IPS DF 6.9 (cell line): ENCODE measurements around the gene VEZF1.
A peak's percentile ranks its signal among the peaks of the same experiment; 100 is the strongest.

ENCODE experiments used
- DNase-seq: peaks from one replicate; pipeline ENCODE4 v3.0.0-alpha.2; 2013; ENCODE audit warnings: low read depth, low spot score
- H3K27ac ChIP-seq: one replicate; pipeline ENCODE4 v1.5.1; 2013; ENCODE audit warnings: low read length, control low read depth
- H3K27me3 ChIP-seq: 2 replicates; pipeline ENCODE4 v1.6.1; 2013; ENCODE audit warnings: mild to moderate bottlenecking, low read length; ENCODE audit not compliant: control insufficient read depth, insufficient read depth
- H3K36me3 ChIP-seq: 2 replicates; pipeline ENCODE4 v1.6.1; 2013; ENCODE audit warnings: low read length; ENCODE audit not compliant: control insufficient read depth, insufficient read depth
- H3K4me1 ChIP-seq: 2 replicates; pipeline ENCODE4 v1.6.1; 2013; ENCODE audit warnings: low read length; ENCODE audit not compliant: control insufficient read depth, insufficient read depth
- H3K4me3 ChIP-seq: 2 replicates; pipeline ENCODE4 v1.5.1; 2013; ENCODE audit warnings: mild to moderate bottlenecking, low read length
- H3K9me3 ChIP-seq: 2 replicates; pipeline ENCODE4 v1.6.1; 2013; ENCODE audit warnings: low read length, inconsistent platforms; ENCODE audit not compliant: control insufficient read depth, insufficient read depth
- WGBS: extraction: QIAGEN DNeasy Blood & Tissue Kit; methylation state at CpG from one replicate; pipeline ENCODE4 v1.1.7; 2013; ENCODE audit warnings: mixed read lengths, missing lambda C conversion rate; ENCODE audit not compliant: insufficient read length, insufficient coverage; 5-methylcytosine and 5-hydroxymethylcytosine counted together

The VEZF1 gene

GRCh38 chr17:58006924-58007780, 19.1 kb upstream of the VEZF1 start, which contains the start of gene SRSF1:
SRSF1 (minus strand) TSS chr17:58007246; CDS start chr17:58007137, 109 bp downstream.
- H3K27me3 ChIP-seq: no peaks in the 10 kb centered on the region
- H3K9me3 ChIP-seq: no peaks in the 10 kb centered on the region
- H3K27ac ChIP-seq: peak within 1 kb of the TSS; percentile 5
- peaks cover 10% of the 10 kb centered on the region; the same call in 1 of the 2 replicates for H3K36me3 ChIP-seq
- no CpG with 5 or more reads among the region's 86 CpGs for WGBS
- H3K4me3 ChIP-seq: peak within 1 kb of the TSS; percentile 85
- no peaks in the 10 kb centered on the region for H3K4me1 ChIP-seq
- peak; percentile 94 for DNase-seq

GRCh38 chr17:58006560-58006923, 18.5 kb upstream of the VEZF1 start:
- no peak for DNase-seq
- peak overlapping the region; percentile 85 for H3K4me3 ChIP-seq
- no CpG with 5 or more reads among the region's 20 CpGs for WGBS

GRCh38 chr17:58005728-58006559, 17.9 kb upstream of the VEZF1 start:
- Histone ChIP-seq H3K27ac (no peak overlapping the region), H3K4me3 (peak overlapping the region; percentile 85), H3K9me3 (no peaks in the 10 kb centered on the region), H3K36me3 (peaks cover 10% of the 10 kb centered on the region; the same call in 1 of the 2 replicates), H3K27me3 (no peaks in the 10 kb centered on the region), H3K4me1 (no peaks in the 10 kb centered on the region)
- WGBS: no CpG with 5 or more reads among the region's 36 CpGs
- no peak for DNase-seq

More at GRCh38 chr17:58006560-58006923, 18.5 kb upstream of the VEZF1 start:
- Histone ChIP-seq H3K9me3 (no peaks in the 10 kb centered on the region), H3K27ac (peak overlapping the region; percentile 5), H3K27me3 (no peaks in the 10 kb centered on the region), H3K36me3 (peaks cover 10% of the 10 kb centered on the region; the same call in 1 of the 2 replicates), H3K4me1 (no peaks in the 10 kb centered on the region)

GRCh38 chr17:58005031-58005727, 17.1 kb upstream of the VEZF1 start:
- no peak for DNase-seq
- Histone ChIP-seq H3K27ac (no peak overlapping the region), H3K9me3 (no peaks in the 10 kb centered on the region), H3K4me1 (no peaks in the 10 kb centered on the region), H3K4me3 (peak overlapping the region; percentile 85; the same call in 1 of the 2 replicates), H3K27me3 (no peaks in the 10 kb centered on the region), H3K36me3 (peaks cover 10% of the 10 kb centered on the region; the same call in 1 of the 2 replicates)
- WGBS: no CpG with 5 or more reads among the region's 12 CpGs

GRCh38 chr17:58004060-58004459, 16.0 kb upstream of the VEZF1 start:
- no peak overlapping the region for H3K27ac ChIP-seq
- peaks cover 13% of the 10 kb centered on the region; the same call in 1 of the 2 replicates for H3K36me3 ChIP-seq
- WGBS: no CpG with 5 or more reads among the region's 3 CpGs
- no peak for DNase-seq
- H3K27me3 ChIP-seq: no peaks in the 10 kb centered on the region
- H3K4me3 ChIP-seq: no peak overlapping the region
- no peaks in the 10 kb centered on the region for H3K9me3 ChIP-seq
- no peaks in the 10 kb centered on the region for H3K4me1 ChIP-seq

- Histone ChIP-seq H3K27me3 (no peaks in the 10 kb centered on the region), H3K36me3 (peaks cover 15% of the 10 kb centered on the region; the same call in 1 of the 2 replicates), H3K9me3 (no peaks in the 10 kb centered on the region), H3K27ac (no peak overlapping the region), H3K4me1 (no peaks in the 10 kb centered on the region), H3K4me3 (no peak overlapping the region)
- no CpG with 5 or more reads among the region's 2 CpGs for WGBS
- DNase-seq: no peak
Measured at GRCh38 chr17:58002973-58003372, 14.9 kb upstream of the VEZF1 start.

- DNase-seq: no peak
- Histone ChIP-seq H3K36me3 (peaks cover 15% of the 10 kb centered on the region; the same call in 1 of the 2 replicates), H3K27me3 (no peaks in the 10 kb centered on the region), H3K4me1 (no peaks in the 10 kb centered on the region), H3K27ac (no peak overlapping the region), H3K9me3 (no peaks in the 10 kb centered on the region), H3K4me3 (no peak overlapping the region)
- 100% methylated on average over 2 of the region's 4 CpGs for WGBS
Measured at GRCh38 chr17:58002154-58002948, 14.3 kb upstream of the VEZF1 start.

- Histone ChIP-seq H3K9me3 (no peaks in the 10 kb centered on the region), H3K27ac (no peak overlapping the region), H3K36me3 (peaks cover 15% of the 10 kb centered on the region; the same call in 1 of the 2 replicates), H3K4me3 (no peak overlapping the region), H3K27me3 (no peaks in the 10 kb centered on the region), H3K4me1 (no peaks in the 10 kb centered on the region)
- DNase-seq: no peak
- no CpG with 5 or more reads among the region's 1 CpG for WGBS
Measured at GRCh38 chr17:58001461-58002124, 13.5 kb upstream of the VEZF1 start.

- H3K27ac ChIP-seq: no peak overlapping the region
- H3K36me3 ChIP-seq: peaks cover 13% of the 10 kb centered on the region; the same call in 1 of the 2 replicates
- H3K4me3 ChIP-seq: no peak overlapping the region
- WGBS: no CpG with 5 or more reads among the region's 1 CpG
- no peaks in the 10 kb centered on the region for H3K4me1 ChIP-seq
- no peaks in the 10 kb centered on the region for H3K9me3 ChIP-seq
- no peak for DNase-seq
- no peaks in the 10 kb centered on the region for H3K27me3 ChIP-seq
Measured at GRCh38 chr17:57999496-58000017, 11.5 kb upstream of the VEZF1 start.
